ENCODE results near the gene PDE4D.

PDE4D gene

GRCh38 chr5:59158637-59159391 lies 734.7 kb downstream of the PDE4D start:
- DNase-seq = no peak

- DNase-seq = no peak
These were observed 735.4 kb downstream of the PDE4D start for GRCh38 chr5:59158165-59158564.

- no peak for DNase-seq
These were observed 736.5 kb downstream of the PDE4D start for GRCh38 chr5:59157068-59157467.

GRCh38 chr5:59152701-59153245 lies 740.8 kb downstream of the PDE4D start:
- no peak for DNase-seq

GRCh38 chr5:59151162-59151889 lies 742.2 kb downstream of the PDE4D start:
- no peak for DNase-seq

- no peak for DNase-seq
These were observed 743.7 kb downstream of the PDE4D start for GRCh38 chr5:59149827-59150226.

- no peak for DNase-seq
These were observed 744.3 kb downstream of the PDE4D start for GRCh38 chr5:59149271-59149670.

- no peak for DNase-seq
These were observed 746.8 kb downstream of the PDE4D start for GRCh38 chr5:59146729-59147128.

GRCh38 chr5:59143926-59144333 lies 749.6 kb downstream of the PDE4D start:
- DNase-seq = no peak

GRCh38 chr5:59142927-59143326 lies 750.6 kb downstream of the PDE4D start:
- no peak for DNase-seq

GRCh38 chr5:59142138-59142537 lies 751.4 kb downstream of the PDE4D start:
- no peak for DNase-seq

GRCh38 chr5:59140133-59140532 lies 753.4 kb downstream of the PDE4D start:
- DNase-seq = no peak

GRCh38 chr5:59139695-59140094 lies 753.8 kb downstream of the PDE4D start:
- no peak for DNase-seq

- no peak for DNase-seq
These were observed 755.0 kb downstream of the PDE4D start for GRCh38 chr5:59138509-59138908.

- no peak for DNase-seq
These were observed 755.7 kb downstream of the PDE4D start for GRCh38 chr5:59137846-59138245.

- no peak for DNase-seq
These were observed 757.0 kb downstream of the PDE4D start for GRCh38 chr5:59136549-59136948.

- DNase-seq = no peak
These were observed 758.9 kb downstream of the PDE4D start for GRCh38 chr5:59134471-59135163.

GRCh38 chr5:59133764-59134261 lies 759.7 kb downstream of the PDE4D start:
- no peak for DNase-seq

- no peak for DNase-seq
These were observed 761.4 kb downstream of the PDE4D start for GRCh38 chr5:59132131-59132530.

- no peak for DNase-seq
These were observed 763.1 kb downstream of the PDE4D start for GRCh38 chr5:59130431-59130830.

GRCh38 chr5:59128646-59129290 lies 764.8 kb downstream of the PDE4D start:
- DNase-seq = no peak

- no peak for DNase-seq
These were observed 766.6 kb downstream of the PDE4D start for GRCh38 chr5:59126708-59127573.

Data from T-helper 9 cell (primary cell).